ENCODE data around the gene GPR85.

Gene GPR85

GRCh38 chr7:113046453-113046852, 40.2 kb downstream of the GPR85 start:
- H3K27ac ChIP-seq: no peak overlapping the region
- TF ChIP-seq ZFX (IDR thresholded peaks at IDR 0.05) (no peak), CTCF (conservative IDR thresholded peaks at IDR 0.05) (no peak)

GRCh38 chr7:113045379-113045778, 41.2 kb downstream of the GPR85 start:
- TF ChIP-seq ZFX (IDR thresholded peaks at IDR 0.05) (no peak), CTCF (conservative IDR thresholded peaks at IDR 0.05) (no peak)

GRCh38 chr7:113044394-113044793, 42.2 kb downstream of the GPR85 start:
- TF ChIP-seq CTCF (conservative IDR thresholded peaks at IDR 0.05): no peak
- no peak for TF ChIP-seq ZFX (IDR thresholded peaks at IDR 0.05)
- no peak overlapping the region for H3K27ac ChIP-seq

More at GRCh38 chr7:113045379-113045778, 41.2 kb downstream of the GPR85 start:
- H3K27ac ChIP-seq: no peak overlapping the region

GRCh38 chr7:113040849-113041248, 45.8 kb downstream of the GPR85 start:
- H3K27ac ChIP-seq: no peak overlapping the region
- TF ChIP-seq ZFX (IDR thresholded peaks at IDR 0.05) (no peak), CTCF (conservative IDR thresholded peaks at IDR 0.05) (no peak)

- H3K27ac ChIP-seq: no peak overlapping the region
- TF ChIP-seq CTCF (conservative IDR thresholded peaks at IDR 0.05) (no peak), ZFX (IDR thresholded peaks at IDR 0.05) (no peak)
Observed at GRCh38 chr7:113033959-113034358, 52.7 kb downstream of the GPR85 start.

All from C4-2B (cell line).